Measurements from ENCODE around the gene SLC4A1. TPM values are rescaled to one million over a fixed set of nuclear protein-coding genes. Genes with fewer than 3 reads are reported as not detected.
"Not testable (repeated sequence)": the region's sequence is repeated elsewhere in the genome, so short reads cannot be mapped to it uniquely, and the experiment has no call there.

The SLC4A1 gene
- total RNA-seq, 1 donor from 2014 or later: not detected

DNA sequence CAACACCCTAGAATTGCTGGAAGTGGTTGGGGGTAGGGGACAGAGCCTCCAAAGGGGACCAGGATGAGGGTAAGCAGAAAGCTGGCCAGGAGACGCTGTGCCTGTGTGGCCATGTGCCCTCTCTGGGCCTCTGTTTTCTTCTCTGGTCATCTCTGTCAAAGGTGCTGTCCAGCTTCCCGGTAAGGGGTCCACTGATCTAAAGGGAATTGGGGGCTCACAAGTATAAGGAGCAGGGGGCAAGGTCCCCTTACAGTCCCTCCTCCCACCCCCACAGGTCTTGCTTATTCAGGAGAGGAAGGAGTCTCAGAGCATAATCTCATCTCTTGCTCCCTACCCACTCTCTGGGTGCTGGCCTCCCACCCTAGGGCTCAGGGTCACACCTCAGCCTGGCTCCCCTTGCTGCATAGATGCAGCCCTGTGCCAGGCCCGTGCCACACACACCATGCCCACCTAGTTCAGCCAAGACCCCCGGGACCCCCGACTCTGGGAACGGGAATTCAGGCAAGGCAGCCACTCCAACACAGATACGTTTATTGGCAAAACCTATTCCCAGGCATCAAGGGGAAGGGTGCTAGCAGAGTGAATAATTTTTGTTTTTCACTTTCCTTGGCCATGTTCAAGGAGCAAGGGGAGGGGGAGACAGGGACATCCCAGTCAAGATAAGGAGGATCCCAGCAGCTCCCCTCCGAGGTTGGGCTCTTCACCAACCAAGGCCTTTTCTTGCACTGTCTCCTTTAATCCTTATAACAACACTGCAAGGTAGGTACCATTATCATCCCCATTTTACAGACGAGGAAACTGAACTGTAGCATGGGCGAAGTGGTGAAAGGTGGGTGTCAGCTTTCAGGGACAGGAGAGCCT is 19.8 kb downstream of the SLC4A1 start:
- H3K36me3 Mint-ChIP-seq (ENCODE audit: unreplicated experiment): no peaks in the 10 kb centered on the region
- no peak overlapping the region for H3K27ac Mint-ChIP-seq (ENCODE audit: unreplicated experiment)
- H3K4me3 Mint-ChIP-seq (ENCODE audit: unreplicated experiment): no peak overlapping the region
- H3K4me1 Mint-ChIP-seq (ENCODE audit: low read depth, unreplicated experiment): peaks cover 10% of the 10 kb centered on the region
- DNase-seq: no peak
- H3K9me3 Mint-ChIP-seq (ENCODE audit: unreplicated experiment): peaks cover 4% of the 10 kb centered on the region
- TF ChIP-seq, protein P1, sequence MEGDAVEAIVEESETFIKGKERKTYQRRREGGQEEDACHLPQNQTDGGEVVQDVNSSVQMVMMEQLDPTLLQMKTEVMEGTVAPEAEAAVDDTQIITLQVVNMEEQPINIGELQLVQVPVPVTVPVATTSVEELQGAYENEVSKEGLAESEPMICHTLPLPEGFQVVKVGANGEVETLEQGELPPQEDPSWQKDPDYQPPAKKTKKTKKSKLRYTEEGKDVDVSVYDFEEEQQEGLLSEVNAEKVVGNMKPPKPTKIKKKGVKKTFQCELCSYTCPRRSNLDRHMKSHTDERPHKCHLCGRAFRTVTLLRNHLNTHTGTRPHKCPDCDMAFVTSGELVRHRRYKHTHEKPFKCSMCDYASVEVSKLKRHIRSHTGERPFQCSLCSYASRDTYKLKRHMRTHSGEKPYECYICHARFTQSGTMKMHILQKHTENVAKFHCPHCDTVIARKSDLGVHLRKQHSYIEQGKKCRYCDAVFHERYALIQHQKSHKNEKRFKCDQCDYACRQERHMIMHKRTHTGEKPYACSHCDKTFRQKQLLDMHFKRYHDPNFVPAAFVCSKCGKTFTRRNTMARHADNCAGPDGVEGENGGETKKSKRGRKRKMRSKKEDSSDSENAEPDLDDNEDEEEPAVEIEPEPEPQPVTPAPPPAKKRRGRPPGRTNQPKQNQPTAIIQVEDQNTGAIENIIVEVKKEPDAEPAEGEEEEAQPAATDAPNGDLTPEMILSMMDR (IDR thresholded peaks at IDR 0.05; ENCODE audit: partially characterized antibody, unreplicated experiment): no peak
- no peaks in the 10 kb centered on the region for H3K27me3 Mint-ChIP-seq (ENCODE audit: unreplicated experiment)

DNA sequence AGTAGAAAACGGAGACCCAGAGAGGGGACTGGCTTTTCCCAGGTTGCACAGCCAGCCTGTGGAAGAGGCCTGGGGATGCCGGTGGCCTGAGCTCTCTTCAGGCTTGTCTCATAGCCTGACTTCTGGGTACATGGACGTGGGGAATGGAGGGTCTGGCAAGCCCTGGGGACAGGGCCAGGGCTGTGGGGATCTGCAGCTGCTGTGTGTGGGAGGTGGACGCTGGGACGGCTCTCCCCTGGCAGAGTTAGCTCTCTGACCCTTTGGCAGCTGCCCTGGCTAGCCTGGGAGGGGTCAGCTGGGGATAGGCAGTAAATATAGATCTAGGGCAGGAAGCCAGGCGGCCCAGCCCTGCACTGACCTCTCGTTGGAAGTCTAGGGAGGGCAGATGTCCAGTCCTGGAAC is 20.5 kb downstream of the SLC4A1 start:
- no peak overlapping the region for H3K27ac Mint-ChIP-seq (ENCODE audit: unreplicated experiment)
- TF ChIP-seq, protein P1 (IDR thresholded peaks at IDR 0.05; ENCODE audit: partially characterized antibody, unreplicated experiment): no peak

DNA sequence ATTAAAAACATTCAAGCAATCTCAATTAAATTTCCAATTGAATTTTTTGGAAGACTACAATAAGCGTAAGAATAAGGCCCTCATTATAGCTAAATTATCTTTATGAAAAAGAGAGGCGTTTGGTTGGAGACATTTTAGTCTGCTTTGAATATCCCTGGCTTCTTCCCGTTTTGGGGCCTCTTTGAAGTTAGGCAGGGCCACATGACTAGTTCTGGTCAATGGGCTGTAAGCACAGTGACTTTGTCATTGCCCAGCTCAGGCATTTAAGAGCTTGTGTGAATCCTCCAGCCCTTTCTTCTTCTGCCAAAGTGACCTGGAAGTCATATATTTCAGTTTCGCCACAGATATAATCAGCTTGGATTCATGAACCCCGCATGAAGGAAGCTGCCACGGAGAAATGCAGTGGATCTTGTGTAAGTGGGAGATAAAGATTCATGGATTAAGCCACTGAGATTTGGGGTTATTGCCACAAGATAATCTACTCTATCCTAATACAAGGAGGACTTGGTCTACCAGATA is 26.8 kb downstream of the SLC4A1 start:
- Mint-ChIP-seq H3K4me1 (ENCODE audit: low read depth, unreplicated experiment) (peaks cover 3% of the 10 kb centered on the region), H3K36me3 (ENCODE audit: unreplicated experiment) (no peaks in the 10 kb centered on the region), H3K27ac (ENCODE audit: unreplicated experiment) (no peak overlapping the region), H3K27me3 (ENCODE audit: unreplicated experiment) (no peaks in the 10 kb centered on the region), H3K9me3 (ENCODE audit: unreplicated experiment) (no peaks in the 10 kb centered on the region), H3K4me3 (ENCODE audit: unreplicated experiment) (no peak overlapping the region)
- TF ChIP-seq, protein P1 (IDR thresholded peaks at IDR 0.05; ENCODE audit: partially characterized antibody, unreplicated experiment): no peak
- no peak for DNase-seq

More for the DNA sequence above, 20.5 kb downstream of the SLC4A1 start:
- Mint-ChIP-seq H3K27me3 (ENCODE audit: unreplicated experiment) (no peaks in the 10 kb centered on the region), H3K4me3 (ENCODE audit: unreplicated experiment) (no peak overlapping the region), H3K36me3 (ENCODE audit: unreplicated experiment) (no peaks in the 10 kb centered on the region), H3K9me3 (ENCODE audit: unreplicated experiment) (peaks cover 4% of the 10 kb centered on the region), H3K4me1 (ENCODE audit: low read depth, unreplicated experiment) (peaks cover 10% of the 10 kb centered on the region)
- no peak for DNase-seq

DNA sequence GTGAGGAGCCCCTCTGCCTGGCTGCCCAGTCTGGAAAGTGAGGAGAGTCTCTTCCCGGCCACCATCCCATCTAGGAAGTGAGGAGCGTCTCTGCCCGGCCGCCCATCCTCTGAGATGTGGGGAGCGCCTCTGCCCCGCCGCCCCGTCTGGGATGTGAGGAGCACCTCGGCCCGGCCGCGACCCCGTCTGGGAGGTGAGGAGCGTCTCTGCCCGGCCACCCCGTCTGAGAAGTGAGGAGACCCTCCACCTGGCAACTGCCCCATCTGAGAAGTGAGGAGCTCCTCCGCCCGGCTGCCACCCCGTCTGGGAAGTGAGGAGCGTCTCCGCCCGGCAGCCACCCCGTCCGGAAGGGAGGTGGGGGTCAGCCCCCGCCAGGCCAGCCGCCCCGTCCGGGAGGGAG is 30.0 kb downstream of the SLC4A1 start:
- H3K4me1 Mint-ChIP-seq (ENCODE audit: low read depth, unreplicated experiment); H3K27ac Mint-ChIP-seq (ENCODE audit: unreplicated experiment); H3K9me3 Mint-ChIP-seq (ENCODE audit: unreplicated experiment); H3K36me3 Mint-ChIP-seq (ENCODE audit: unreplicated experiment); H3K4me3 Mint-ChIP-seq (ENCODE audit: unreplicated experiment); DNase-seq; H3K27me3 Mint-ChIP-seq (ENCODE audit: unreplicated experiment): not testable (repeated sequence)

DNA sequence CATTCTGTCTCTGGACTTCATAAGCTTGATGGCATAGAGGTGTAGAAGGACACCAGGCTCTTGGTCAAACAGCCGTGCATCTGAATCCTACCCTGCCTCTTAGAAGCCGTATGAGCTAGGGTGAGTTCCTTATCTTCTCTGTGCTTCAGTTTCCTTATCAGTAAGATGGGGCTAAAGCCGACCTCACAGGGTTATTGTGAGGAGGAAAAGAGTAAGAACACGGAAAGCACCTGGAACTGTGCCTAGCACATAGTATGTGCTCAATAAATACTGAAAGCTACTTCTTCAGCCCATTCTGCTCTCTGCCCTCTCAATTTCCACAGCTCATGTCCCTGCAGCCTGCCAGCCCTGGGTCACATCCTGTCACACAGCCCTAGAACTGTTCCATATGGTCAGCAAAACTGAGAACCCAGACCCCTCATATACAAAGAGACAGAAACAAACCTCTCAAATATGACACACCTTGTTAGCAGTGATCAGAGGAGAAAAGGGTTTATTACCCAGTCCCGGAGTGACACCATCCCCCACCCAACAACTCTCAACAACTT is 31.4 kb downstream of the SLC4A1 start:
- Mint-ChIP-seq H3K36me3 (ENCODE audit: unreplicated experiment) (no peaks in the 10 kb centered on the region), H3K4me3 (ENCODE audit: unreplicated experiment) (no peak overlapping the region), H3K9me3 (ENCODE audit: unreplicated experiment) (peaks cover 2% of the 10 kb centered on the region)

More for the DNA sequence above, 31.4 kb downstream of the SLC4A1 start:
- TF ChIP-seq, protein P1 (IDR thresholded peaks at IDR 0.05; ENCODE audit: partially characterized antibody, unreplicated experiment): no peak
- Mint-ChIP-seq H3K27ac (ENCODE audit: unreplicated experiment) (peak overlapping the region; percentile 29), H3K27me3 (ENCODE audit: unreplicated experiment) (no peaks in the 10 kb centered on the region), H3K4me1 (ENCODE audit: low read depth, unreplicated experiment) (peaks cover 3% of the 10 kb centered on the region)
- DNase-seq: no peak
